ENCODE data around the gene PTPRT.

DNA sequence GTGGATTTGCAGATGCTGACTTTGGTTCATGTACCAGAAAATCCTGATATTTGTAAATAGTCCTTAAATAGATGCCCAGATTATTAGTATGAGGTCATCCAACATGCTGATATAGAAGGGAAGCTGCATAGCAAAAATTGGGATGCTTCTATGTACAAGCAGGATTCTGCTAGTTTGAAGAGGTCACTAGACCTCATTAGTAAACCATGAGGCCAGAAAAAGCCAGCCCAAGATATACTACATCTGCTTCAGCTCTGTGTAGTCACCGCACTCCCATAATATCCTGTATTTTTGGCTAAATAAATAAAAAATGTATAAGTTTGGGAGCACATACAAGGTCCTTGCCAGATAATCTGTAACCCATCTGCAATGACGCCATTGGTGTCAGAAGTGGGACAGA, 13.0 kb downstream of the PTPRT start:
- TF ChIP-seq CTCF (IDR thresholded peaks at IDR 0.05) = no peak
- TF ChIP-seq ZFX (IDR thresholded peaks at IDR 0.05; ENCODE audit: borderline replicate concordance) = no peak

All from 22Rv1 (cell line).